AG04449 (cell line): ENCODE data around the gene BTG4.

Experiments used
- CTCF ChIA-PET: fragments of 350-600 bp; formaldehyde crosslinking; extraction: SDS; loops from one replicate; lab custom pipeline; 2021; ENCODE audit warnings: antibody characterized with exemption; lab: Yijun Ruan, JAX
- POLR2A ChIA-PET: fragments of 400-600, 350-600 bp; formaldehyde crosslinking; extraction: SDS; loops from one replicate; lab custom pipeline; 2020; ENCODE audit warnings: antibody characterized with exemption, inconsistent platforms; lab: Yijun Ruan, JAX
- DNase-seq: peaks from one replicate; pipeline ENCODE4 v3.0.0-alpha.2; 2010; ENCODE audit warnings: low read depth, low spot score
- H3K4me3 ChIP-seq: 2 replicates; pipeline ENCODE4 v1.5.1; 2011; ENCODE audit warnings: low read depth, mild to moderate bottlenecking, control low read depth, low read length
- TF ChIP-seq, protein P1 (sequence below): IDR thresholded peaks from one replicate; pipeline ENCODE4 v1.5.1; 2011; ENCODE audit warnings: mild to moderate bottlenecking, moderate library complexity, low read length, control low read depth, inconsistent platforms; ENCODE audit not compliant: insufficient read depth; ENCODE audit errors: missing control alignments

Gene BTG4

GRCh38 chr11:111557425-111558111, 45.4 kb upstream of the BTG4 start:
- TF ChIP-seq, protein P1, sequence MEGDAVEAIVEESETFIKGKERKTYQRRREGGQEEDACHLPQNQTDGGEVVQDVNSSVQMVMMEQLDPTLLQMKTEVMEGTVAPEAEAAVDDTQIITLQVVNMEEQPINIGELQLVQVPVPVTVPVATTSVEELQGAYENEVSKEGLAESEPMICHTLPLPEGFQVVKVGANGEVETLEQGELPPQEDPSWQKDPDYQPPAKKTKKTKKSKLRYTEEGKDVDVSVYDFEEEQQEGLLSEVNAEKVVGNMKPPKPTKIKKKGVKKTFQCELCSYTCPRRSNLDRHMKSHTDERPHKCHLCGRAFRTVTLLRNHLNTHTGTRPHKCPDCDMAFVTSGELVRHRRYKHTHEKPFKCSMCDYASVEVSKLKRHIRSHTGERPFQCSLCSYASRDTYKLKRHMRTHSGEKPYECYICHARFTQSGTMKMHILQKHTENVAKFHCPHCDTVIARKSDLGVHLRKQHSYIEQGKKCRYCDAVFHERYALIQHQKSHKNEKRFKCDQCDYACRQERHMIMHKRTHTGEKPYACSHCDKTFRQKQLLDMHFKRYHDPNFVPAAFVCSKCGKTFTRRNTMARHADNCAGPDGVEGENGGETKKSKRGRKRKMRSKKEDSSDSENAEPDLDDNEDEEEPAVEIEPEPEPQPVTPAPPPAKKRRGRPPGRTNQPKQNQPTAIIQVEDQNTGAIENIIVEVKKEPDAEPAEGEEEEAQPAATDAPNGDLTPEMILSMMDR = peak; percentile 9
- ChIA-PET POLR2A (interaction anchor here (0.9 to 1.9 kb wide), 2 partner anchors 11 to 16 kb away, joined by 3 to 7 read pairs; no protein-coding TSS in a partner anchor), CTCF (interaction anchor here (0.7 to 8.7 kb wide), 7 partner anchors 13 to 289 kb away, joined by 3 to 69 read pairs (median 3); no protein-coding TSS in a partner anchor)
- no peak overlapping the region for H3K4me3 ChIP-seq
- peak; percentile 99 for DNase-seq

DNA sequence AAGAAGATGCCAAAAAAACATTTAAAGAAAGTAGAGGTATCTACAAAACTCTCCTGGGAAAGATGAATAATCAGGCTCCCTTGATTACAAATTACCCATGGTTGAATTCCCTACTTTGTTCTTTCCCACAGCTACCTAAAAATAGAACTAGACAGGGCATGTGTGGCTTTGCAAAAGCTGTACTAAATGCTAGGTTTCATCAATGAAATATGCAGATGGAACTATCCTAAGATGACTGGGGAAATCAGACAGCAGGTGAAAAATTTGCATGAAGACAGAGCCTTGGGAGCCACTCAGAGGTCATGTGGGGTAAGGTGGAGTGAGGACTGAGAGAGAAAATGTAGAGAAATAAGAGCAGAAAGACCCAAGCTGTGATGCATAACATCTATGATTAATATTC, 43.1 kb upstream of the BTG4 start:
- POLR2A ChIA-PET = interaction anchor here (0.7 to 1.1 kb wide), 3 partner anchors 12 to 197 kb away, joined by 3 to 4 read pairs (median 3); no protein-coding TSS in a partner anchor
- peak; percentile 83 for DNase-seq
- TF ChIP-seq, protein P1 = no peak
- CTCF ChIA-PET = interaction anchor here (0.8 to 3.1 kb wide), 5 partner anchors 10 to 222 kb away, joined by 3 to 13 read pairs (median 6); no protein-coding TSS in a partner anchor
- no peak overlapping the region for H3K4me3 ChIP-seq

- no peak for DNase-seq
- CTCF ChIA-PET = interaction anchor here (0.8 to 3.1 kb wide), 7 partner anchors 9 to 223 kb away, joined by 3 to 13 read pairs (median 4); no protein-coding TSS in a partner anchor
- TF ChIP-seq, protein P1 = no peak
- POLR2A ChIA-PET = interaction anchor here (0.7 to 1.2 kb wide), 3 partner anchors 9 to 175 kb away, joined by 3 to 6 read pairs (median 3); no protein-coding TSS in a partner anchor
- H3K4me3 ChIP-seq = no peak overlapping the region
These were observed 42.3 kb upstream of the BTG4 start for GRCh38 chr11:111554532-111554931.

DNA sequence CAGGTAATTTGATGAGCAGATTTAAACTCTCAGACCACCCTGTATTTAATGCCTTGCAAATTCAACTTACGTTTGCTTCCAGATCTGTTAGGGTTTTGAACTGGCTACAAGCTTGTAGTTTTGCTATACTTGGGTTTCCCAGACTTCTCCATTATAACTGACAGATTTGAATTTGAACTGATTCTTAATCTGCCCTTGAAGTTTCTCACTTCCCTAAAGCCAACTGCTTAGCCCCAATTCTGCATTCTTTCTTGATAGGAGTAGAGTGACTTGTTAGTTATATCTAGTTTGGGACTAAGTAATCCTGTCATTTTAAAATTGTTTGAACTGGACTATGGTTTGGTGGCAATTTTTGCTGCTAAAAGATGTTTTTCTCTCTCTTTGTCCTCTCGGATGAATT, 38.1 kb upstream of the BTG4 start:
- ChIA-PET POLR2A (no interaction called here), CTCF (no interaction called here)
- no peak overlapping the region for H3K4me3 ChIP-seq
- no peak for DNase-seq
- TF ChIP-seq, protein P1 = no peak

DNA sequence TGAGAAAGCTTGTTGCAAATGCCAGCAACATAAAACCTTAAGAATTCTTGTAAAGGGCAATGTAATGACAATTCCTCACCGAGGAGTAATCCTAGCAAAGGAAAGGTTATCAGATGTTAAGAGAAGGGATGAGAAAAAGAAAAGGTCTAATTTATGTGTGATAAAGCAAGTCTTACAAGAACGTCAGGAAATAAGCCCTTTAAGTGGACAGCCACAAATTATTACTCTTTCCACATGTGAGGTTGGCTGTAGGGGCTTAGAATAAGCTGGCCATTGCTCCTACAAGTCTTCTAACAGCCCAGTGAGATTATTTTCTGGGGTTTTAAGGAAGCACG, 37.6 kb upstream of the BTG4 start:
- TF ChIP-seq, protein P1 = no peak
- no peak overlapping the region for H3K4me3 ChIP-seq
- POLR2A ChIA-PET = no interaction called here
- DNase-seq = no peak
- CTCF ChIA-PET = no interaction called here

GRCh38 chr11:111549196-111549868, 37.1 kb upstream of the BTG4 start:
- no peak overlapping the region for H3K4me3 ChIP-seq
- TF ChIP-seq, protein P1 = no peak
- peak; percentile 31 for DNase-seq
- POLR2A ChIA-PET = no interaction called here
- CTCF ChIA-PET = no interaction called here
